Limb (tissue), 2 donors: ENCODE measurements around the gene SUGP1.

Experiments
- DNase-seq, 2 donors: peaks; one replicate each; pipeline ENCODE4 v3.0.0-alpha.2; 2016; ENCODE audit errors: extremely low spot score in 2 of 2

Gene SUGP1

DNA sequence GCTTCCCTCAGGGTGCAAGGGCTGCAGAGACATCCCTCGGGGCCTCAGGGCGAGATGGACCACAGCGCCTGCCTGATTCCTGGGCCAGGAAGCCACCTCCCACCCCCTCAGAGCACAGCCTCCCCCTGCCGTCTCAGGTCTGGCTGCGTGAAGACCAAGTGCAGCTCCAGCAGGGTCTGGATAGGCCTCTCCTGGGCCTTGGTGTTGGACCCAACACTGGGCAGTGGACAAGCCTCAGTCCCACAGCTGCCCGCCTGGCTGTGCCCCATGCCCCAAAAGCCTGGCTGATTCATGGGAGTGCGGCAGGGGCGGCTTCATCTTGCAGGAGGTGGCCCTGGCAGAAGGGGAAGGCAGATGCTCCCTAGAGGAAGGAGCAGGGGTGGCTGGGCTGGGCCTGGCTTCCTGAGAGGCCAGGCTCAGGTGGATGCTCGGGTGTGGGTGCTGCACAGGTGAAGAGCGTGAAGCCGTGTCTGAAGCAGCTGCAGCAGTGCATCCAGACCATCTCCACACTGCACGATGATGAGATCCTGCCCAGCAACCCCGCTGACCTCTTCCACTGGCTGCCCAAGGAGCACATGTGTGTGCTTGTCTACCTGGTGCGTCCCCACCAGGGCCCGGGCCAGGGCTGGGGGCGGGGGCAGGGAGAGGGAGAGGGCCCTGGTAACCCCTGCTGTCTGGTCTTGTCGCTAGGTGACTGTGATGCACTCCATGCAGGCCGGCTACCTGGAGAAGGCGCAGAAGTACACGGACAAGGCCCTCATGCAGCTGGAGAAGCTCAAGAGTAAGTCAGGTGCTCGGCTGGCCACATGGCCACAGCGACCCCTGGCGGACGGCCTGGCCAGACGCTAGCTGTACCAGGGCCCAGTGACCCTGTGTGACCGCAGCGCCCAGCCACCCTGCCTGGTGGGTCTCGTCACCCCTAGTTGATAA is 22.0 kb upstream of the SUGP1 start:
- DNase-seq = peak in 1 of 2 donors; percentile 77

DNA sequence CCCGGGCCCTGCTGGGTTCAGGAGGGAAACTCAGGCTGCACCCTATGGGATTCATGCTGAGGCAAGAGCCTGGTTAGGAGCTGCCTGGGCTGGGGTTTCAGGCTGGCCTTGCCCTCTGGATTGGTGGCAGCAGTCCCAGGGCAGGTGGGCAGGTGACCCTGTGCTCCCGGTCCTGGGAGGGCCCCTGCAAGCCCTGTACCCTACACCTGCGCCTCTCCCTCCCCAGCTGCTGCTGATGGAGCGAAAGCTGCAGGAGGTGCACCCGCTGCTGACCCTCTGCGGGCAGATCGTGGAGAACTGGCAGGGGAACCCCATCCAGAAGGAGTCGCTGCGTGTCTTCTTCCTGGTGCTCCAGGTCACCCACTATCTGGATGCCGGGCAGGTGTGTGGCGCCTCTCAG is 20.7 kb upstream of the SUGP1 start:
- DNase-seq = no peak

DNA sequence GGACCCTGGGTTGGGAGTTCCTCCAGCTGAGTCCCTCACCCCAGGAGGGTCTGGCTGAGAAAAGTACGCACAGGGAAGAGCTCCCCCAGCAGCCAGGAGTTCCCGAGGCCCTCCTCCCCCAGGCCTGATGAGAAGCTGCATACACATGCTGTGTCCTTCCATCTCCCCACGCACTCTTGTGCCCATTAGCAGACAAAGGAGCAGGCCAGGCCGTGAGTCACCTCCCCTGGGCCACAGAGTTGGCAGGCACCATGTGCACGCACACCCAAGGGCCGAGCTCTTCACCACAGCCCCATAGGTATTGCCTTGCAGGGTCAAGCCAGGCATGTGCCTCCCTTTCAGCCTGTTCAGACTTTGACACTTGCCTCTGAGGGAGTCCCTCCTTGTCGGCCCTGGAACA is 17.8 kb upstream of the SUGP1 start:
- DNase-seq = no peak

DNA sequence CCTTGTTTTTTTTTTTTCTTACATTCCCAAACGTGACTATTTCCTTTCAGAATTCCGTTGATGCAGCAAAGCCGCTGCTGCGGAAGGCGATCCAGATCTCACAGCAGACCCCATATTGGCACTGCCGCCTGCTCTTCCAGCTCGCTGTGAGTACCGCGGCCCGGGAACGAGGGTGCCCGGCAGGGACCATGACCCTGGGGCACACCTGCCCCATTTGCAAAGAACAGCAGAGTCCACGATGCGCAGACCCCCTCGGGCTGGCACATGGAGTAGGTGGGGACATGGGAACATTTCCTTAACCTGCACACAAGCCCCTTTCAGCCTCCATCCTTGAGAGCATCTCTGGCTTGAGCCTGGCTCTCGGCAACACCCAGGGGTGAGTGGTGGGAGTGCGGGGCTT is 16.8 kb upstream of the SUGP1 start:
- no peak for DNase-seq

DNA sequence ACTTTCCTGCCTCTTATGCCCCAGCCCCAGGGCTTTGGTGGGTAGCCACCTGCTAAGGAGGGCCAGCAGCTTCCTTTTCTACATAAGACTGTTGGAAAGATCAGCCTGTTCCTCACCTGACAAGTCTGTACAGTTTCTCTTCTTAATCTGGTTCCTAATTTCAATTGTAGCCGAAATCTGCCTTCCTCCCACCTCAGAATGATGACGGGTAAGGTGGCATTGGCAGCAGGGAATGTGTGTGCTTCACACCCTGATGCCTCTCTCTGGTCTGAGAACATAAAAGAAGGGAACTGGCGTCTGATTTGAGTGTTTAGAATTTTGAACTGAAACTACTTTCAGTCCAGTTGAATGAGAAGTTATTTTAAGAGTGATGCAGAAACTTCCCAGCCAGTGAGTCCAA is 16.3 kb upstream of the SUGP1 start:
- DNase-seq = no peak

DNA sequence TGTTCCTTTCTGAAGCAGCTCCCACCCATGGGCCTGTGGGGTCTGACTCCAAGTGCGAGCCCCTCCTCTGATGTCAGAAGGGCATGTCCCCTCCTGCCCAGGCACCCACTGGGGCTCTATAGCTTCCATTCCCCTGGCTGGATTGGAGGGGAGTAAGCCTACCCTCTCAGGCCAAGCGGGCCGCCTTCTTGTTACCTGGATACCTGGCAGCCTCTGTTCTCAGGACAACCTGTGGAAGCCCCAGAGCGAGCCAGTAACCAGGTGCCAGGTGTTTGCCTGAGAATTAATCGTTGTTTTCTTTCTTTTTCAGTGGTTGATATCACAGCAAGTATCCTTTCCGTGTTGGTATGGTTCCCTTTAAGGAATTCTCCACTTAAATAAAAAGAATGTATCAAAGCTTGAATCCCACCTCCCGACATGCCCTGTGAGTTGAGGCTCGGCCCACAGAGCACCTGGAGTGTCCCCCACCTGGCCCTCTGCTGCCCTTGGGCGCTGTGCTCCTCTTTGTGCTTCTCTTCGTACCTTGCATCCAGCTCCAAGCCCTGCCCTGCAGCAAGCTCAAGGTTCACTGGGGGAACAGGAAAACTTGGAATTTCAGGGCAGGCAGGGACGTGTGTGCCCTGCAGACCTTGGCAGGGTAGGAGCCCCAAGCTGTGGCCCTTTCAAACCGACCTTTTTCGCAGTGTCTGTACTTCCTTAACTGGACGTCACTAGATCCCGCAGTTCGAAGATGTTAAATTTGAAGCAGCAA is 15.3 kb upstream of the SUGP1 start:
- no peak for DNase-seq

DNA sequence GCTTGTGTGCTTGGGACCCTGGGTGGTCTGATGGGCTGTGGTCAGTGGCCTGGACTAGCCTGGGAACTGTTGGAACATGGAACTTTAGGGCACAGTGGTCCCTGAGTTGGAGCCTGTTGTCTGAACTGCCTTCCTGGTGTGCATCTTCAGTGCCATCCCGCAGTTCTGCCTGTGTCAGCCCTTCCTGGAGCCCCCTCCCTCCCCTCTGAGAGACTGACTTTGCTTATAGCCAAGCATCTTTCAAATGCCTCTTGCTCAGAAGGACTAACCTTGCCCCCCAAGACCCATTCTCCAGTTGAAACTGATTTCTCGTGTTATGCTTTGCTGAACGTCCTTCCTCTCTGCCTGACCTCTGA is 14.7 kb upstream of the SUGP1 start:
- DNase-seq = no peak

DNA sequence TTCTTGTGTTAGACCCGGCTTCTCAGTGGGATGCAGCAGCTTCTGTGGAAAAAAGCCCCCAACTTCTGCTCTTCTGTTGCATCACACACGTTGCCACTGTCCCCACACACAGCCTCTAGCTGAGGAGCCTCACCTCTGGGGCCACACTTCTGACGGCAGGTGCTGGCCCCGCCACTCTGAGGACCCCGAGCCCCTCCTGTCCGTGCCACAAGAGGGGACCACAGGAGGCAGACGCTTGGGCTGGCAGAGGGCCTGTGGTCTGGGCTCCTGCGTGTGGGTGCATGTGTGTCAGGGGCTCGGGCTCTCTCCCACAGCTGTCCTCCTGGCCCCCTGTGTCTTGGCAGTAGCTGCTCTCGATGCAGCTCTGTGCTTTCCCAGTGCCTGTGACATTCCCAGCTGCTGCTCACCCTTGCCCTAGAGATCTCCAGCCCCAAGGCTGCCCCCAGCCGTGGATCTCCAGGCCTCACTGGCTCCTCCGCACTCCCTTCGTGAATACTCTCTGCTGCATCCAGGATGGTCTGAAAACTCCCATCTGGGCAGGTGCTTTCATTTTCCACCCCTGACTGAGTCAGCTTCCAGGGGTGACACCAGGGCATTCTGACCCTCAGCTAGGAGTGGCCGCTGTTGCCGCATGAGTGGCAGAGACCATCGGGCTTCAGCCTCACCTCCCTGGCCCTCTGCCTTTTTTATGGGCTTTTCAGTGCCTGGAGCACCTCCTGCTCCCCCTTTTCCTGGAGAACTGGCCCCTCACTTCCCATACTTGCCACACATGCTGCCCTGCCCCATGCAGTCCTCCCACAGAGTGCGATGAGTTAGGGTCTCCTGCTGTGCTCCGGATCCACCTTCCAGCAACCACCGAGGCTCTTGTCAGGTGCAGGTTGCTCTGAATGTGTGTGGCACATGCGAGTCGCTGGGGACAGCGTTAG is 14.0 kb upstream of the SUGP1 start:
- no peak for DNase-seq

DNA sequence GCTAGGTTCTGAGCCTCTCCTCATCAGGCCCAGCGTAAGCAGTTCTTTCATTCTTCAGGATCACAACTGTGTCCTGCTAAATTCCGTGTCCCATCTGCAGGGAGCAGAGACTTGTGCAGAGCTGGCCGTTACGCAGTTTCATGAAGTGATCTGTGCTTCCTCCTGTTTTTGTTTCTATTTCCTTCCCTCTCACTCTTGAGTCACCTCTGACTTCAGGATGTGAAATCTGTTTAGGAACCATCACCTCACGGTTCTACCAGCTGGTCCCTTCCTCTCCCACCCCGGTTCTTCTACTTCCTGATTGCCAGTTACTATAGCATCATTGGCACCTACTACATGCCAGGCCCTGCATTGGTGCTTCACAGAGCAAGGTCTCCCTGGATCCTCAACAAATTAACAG is 8.8 kb upstream of the SUGP1 start:
- no peak for DNase-seq

DNA sequence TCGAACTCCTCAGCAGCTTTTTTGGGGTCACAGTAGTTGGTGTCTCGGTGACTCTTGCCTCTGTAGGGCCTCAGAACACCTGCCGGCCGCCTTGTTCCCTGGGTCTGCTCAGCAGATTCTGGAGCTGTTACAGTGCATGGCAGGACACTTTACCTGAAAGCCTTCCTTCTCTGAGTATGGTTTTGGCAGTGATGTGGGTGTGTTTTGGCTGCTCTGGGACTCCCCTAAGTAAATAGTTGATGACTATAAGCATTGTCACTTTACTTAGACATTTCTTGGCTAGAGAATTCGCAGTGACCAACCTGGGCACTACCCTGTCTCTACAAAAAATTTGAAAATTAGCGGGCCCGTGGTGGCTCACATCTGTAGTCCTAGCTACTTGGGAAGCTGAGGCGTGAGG is 7.4 kb upstream of the SUGP1 start:
- no peak for DNase-seq

DNA sequence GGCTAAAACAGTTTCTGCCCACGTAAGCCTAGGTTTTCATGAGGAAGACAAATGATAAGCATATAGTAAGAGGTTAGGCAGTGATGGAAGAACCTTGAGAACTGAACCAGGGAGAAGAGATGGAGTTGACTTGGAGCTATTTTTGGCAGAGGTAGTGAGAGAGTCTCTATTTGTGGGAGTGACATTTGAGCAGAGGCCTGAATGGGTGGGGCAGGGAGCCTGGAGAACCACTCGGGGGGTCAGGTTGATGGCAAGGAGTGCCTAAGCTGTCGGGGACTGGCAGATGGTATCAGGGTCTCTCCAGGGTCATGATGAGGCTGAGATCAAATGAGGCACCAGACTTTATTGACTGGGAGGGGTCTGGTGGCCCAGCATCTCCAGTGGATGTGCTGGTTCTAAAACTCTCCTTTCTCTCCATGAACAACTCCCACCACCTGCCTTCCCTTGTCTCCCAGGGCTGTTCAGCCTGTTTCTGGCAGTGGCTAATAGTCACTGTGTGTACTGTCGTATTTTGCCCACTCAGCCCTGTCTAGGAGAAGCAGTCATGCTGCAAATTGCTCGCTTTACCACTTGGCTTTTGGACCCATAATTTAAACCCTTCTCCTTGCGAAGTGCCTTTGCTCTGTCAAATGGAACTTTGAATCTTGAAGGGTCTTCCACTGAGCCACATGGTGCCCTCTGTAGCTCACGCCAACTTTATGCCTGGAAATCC is 3.9 kb upstream of the SUGP1 start:
- no peak for DNase-seq

DNA sequence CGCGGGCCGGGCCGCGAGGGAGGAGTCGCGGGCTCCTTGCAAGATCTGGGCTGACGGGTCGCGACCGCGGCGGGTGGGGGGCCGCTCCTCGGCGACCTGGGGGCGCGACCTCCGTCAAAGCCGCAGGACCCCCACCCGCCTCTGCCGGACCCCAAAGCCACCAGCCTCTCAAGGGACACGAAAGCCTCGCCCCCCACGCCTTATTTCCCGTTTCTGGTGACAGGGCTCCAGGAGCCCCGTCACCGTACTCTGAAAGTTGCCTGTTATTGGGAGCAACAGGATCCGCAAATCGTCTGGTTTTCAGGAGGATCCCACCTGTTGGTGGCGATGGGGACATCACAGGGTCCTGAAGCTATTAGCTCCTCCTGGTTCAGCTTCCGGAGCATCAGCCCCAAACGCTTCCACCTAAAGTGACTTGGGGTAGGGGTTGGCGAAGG is 850 bp upstream of the SUGP1 start:
- no peak for DNase-seq

DNA sequence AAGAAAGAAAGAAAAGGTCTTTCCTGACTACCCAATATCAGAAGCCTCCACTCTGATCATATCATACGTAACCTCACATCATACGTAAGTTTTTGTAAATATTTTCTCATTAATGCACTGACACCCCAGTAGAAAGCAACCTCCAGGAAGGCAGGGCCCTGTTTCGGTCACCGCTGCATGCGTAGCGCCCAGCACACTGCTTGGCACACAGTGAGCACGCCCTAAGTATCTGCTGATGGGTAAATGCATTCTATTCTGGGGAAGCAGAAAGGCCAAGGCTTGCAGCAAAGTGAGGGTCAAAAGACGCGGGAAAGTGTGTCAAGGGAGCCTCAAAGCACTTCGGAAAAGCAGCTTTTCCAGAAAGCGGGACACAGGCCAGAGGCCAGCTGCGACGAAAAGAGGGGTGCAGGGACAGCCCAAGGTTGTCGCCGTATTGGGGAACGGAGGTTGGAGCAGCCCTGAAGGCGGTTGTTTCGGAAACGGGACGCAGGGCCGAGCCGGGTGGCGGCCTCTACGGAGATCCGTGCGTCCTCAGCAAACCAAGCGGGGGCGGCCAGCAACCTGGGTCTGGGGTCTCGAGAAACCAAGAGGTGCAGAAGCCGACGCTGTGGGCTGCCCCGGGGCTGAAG is 463 bp downstream of the SUGP1 start:
- DNase-seq = no peak

DNA sequence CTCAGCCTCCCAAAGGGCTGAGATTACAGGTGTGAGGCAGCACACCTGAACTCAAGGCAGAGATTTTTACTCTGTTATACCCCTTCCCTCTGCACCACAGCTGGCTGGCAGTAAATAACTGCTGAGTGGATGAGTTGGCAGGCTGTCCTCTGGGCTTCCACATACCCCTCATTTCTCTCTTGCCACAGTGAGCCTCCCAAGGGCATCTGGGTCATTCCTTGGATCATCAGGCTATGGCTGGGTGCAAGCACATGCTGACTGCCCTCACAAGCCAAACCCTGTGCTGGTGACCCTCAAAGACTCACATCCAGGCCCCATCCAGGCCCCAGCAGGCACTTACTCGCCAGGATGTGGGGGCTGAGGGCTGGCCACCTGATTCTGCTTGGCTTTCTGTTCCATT is 4.2 kb downstream of the SUGP1 start:
- no peak for DNase-seq

DNA sequence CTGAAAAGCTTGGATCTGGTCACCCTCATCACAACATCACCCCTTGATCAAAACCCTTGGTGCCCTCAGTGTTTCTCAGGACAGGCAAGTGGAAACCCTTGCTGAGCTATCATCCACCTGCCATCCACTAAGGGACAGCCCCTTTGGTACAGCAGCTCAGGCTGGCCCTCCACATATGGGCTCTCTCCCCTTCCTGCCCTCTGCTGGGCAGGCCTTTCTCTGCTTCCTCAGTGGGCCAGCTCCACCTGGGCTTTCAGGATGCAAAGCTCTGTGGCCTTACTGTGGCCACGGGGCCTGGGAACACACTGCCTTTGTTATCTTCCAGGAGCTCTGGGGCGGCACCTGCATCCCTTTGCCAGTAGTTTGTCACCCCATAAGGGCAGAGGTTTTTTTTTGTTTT is 4.9 kb downstream of the SUGP1 start:
- no peak for DNase-seq

DNA sequence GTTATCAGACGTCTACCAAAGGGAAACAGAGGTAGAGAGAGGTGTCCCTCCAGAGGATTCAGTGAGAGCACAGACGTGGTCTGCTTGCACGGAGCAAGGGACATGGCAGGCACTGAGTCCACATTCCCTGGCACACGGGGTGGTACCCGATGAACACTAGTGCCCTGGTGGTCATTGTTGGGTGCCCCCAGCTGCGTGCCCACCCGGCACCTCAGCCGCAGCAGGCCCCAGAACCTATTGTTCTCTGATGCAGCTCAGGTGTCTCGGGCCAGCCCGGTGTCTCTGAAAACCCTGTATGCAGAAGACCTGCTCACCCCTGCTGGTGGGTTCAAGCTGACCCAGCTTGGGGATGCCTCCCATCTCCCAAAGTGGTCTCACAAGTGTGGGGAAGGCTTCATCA is 11.9 kb downstream of the SUGP1 start:
- DNase-seq = no peak

DNA sequence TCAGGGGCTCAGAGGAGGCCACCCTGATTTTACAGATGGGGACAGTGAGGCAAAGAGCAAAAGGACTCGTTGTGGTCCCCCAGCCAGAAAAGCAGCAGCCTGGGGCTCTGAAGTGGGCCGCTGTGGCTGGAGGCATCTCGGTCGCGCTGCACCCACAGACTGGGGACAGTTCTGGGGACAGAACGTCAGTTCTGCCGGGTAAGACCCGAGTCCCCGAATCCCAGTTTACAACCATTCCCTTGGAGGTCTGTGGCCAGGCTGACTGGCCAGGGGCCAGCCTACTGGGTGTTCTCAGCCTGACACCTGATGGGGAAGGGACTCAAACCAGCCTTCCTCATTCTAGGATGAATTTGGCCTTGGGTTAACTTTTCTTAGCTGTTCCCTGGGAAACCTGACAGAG is 14.1 kb downstream of the SUGP1 start:
- no peak for DNase-seq

DNA sequence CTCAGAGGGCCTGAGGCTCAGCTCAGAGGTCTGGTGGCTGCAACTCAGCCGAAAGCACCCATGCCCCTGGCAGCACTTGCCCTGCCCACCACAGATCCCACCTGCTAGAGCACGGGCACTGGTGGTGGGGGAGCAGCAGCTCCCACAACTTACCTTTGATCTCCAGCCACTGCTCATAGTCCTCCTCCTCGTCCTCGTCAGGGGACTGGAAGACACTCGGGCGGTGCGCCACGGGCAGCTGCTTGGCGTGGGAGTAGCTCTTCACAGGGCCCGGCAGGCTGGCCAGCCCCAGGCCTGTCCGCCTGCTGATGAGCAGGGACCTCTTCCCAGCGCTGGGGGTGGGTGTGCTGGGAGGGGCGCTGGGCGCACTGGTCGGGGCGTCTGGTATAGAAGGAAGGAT is 14.6 kb downstream of the SUGP1 start:
- DNase-seq = no peak

DNA sequence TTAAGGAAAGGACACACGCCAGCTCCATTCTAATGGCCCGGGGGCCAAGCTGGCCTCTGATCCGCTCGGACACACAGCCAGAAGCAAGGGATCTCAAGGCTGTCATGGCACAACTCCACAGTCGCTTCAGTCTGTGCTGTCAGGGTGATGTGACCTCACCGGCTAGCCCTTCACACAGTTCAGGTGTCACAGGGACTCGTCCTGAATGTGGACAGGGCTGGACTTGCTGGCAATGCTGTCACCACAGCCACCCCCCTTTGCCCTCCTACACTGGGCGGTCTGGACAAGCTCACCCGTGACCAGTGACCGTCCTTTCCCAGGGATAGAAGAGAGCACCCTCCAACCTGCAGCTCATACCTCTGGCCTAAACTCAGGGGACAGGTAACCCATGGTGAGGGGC is 15.2 kb downstream of the SUGP1 start:
- no peak for DNase-seq

DNA sequence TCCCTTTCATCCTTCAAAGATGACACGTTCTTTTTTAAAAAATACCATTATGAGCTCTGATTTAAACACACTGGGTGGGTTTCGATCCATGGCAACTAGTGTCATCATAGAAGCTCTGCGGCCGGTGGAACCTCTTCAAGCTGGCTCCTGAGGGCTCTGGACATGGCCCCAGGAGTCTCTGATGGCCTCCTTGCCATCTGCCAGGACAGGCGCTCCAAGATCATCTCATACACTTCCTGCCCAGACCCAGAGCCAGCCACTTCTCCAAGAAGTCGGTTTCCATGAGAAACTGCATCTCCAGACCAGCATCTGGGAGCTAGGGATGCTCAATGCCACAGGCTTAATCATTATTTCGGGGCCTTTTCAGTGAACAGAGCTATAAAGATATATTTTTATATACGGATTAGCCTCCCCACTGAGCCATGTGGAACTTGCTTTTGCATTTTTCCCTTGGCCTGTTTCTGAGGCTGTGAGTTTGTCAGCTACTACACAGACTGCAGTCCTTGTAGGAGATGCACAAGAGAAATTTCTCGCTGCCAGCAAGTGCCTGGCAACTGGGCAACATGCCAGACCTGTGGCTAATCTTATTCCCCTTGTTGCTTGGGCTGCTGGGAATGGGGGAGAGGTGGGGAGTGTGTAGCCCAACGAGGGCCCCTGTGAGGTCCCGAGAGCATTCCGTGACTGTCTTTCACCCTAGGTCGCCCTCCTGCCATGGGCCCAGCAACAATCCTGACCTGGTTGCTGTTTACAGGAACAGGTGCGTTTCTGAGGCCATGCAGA is 15.9 kb downstream of the SUGP1 start:
- no peak for DNase-seq
